HCT116 (cell line): ENCODE results near the gene ZFHX3. TPM values are rescaled to one million over a fixed set of nuclear protein-coding genes. Genes with fewer than 3 reads are reported as not detected.

Experiments
- ATAC-seq: fragments of 200-7000 bp; cut with Tn5 transposase; 2 replicates; pipeline ENCODE4 v1.9.1; 2020; ENCODE audit warnings: mild to moderate bottlenecking, moderate library complexity
- BruUV-seq: library from RNA; stranded (reverse); fragments of 400-500 nt; replicated peaks from 2 replicates; lab custom pipeline; 2021; lab: Mats Ljungman, UMichigan
- CTCF ChIA-PET: fragments of 300-600 bp; sonication (Branson Sonifier 250); formaldehyde crosslinking; loops from one replicate; lab custom pipeline; 2021; ENCODE audit warnings: antibody characterized with exemption; lab: Charles Lee
- POLR2A ChIA-PET: fragments of 300-600, 350-600 bp; sonication (Branson Sonifier 250); formaldehyde crosslinking; loops from one replicate; lab custom pipeline; 2021; ENCODE audit warnings: antibody characterized with exemption; lab: Charles Lee
- RAD21 ChIA-PET, 2 experiments: fragments of 300-600 bp; sonication (Branson Sonifier 250); formaldehyde crosslinking; loops; one replicate each; lab custom pipeline; 2023; ENCODE audit warnings: low total read pairs in 2 of 2; ENCODE audit not compliant: uncharacterized antibody in 2 of 2, unreplicated experiment in 2 of 2, low non-redundant PET in 1 of 2; lab: Charles Lee
- DNase-seq: peaks from one replicate; pipeline ENCODE4 v3.0.0-alpha.2; 2010; ENCODE audit warnings: low read depth, low spot score
- H2AFZ ChIP-seq: fragments of 200-600 bp; shearing (Covaris generic), sonication (generic); 2 replicates; pipeline ENCODE4 v1.6.1; 2017; ENCODE audit warnings: low read depth, mixed run types, mixed read lengths, antibody characterized with exemption, low read length; ENCODE audit not compliant: poor library complexity, severe bottlenecking
- H3K27ac ChIP-seq: 2 replicates; pipeline ENCODE4 v1.5.1; 2012; ENCODE audit warnings: low read depth, low read length
- H3K27me3 ChIP-seq: fragments of 200-600 bp; sonication (generic); 2 replicates; pipeline ENCODE4 v1.6.1; 2016; ENCODE audit warnings: mixed run types, low read length, mixed read lengths; ENCODE audit not compliant: insufficient read depth
- H3K36me3 ChIP-seq, 2 experiments: fragments of 200-500 bp in 1 of 2; fragments of 200-600 bp in 1 of 2; sonication (Bioruptor generic) in 1 of 2; sonication (generic) in 1 of 2; 2 replicates each; pipeline versions ENCODE4 v1.5.1 to v1.6.1; 2014 to 2016; ENCODE audit warnings: low read length in 2 of 2, inconsistent platforms in 1 of 2, mixed read lengths in 1 of 2, mixed run types in 1 of 2; ENCODE audit not compliant: insufficient read depth in 2 of 2, control insufficient read depth in 1 of 2
- H3K4me1 ChIP-seq, 2 experiments: fragments of 200-600 bp in 1 of 2; sonication (generic) in 1 of 2; 2 replicates each; pipeline versions ENCODE4 v1.5.1 to v1.6.1; 2012 to 2017; ENCODE audit warnings: low read length in 2 of 2, inconsistent platforms in 1 of 2, mild to moderate bottlenecking in 1 of 2, mixed read lengths in 1 of 2, mixed run types in 1 of 2, moderate library complexity in 1 of 2; ENCODE audit not compliant: insufficient read depth in 2 of 2, control insufficient read depth in 1 of 2
- H3K4me2 ChIP-seq: fragments of 200-600 bp; sonication (generic); 2 replicates; pipeline ENCODE4 v1.6.1; 2017; ENCODE audit warnings: mixed run types, low read length, mixed read lengths
- H3K4me3 ChIP-seq, 2 experiments: fragments of 200-600 bp in 1 of 2; sonication (generic) in 1 of 2; replicated peaks in 1 of 2; 2 replicates each; pipeline ENCODE4 v1.5.1; 2011 to 2016; ENCODE audit warnings: low read length in 2 of 2, control low read depth in 1 of 2, low read depth in 1 of 2, mild to moderate bottlenecking in 1 of 2, mixed read lengths in 1 of 2, mixed run types in 1 of 2
- H3K79me2 ChIP-seq: fragments of 200-600 bp; sonication (generic); 2 replicates; pipeline ENCODE4 v1.6.1; 2017; ENCODE audit warnings: mild to moderate bottlenecking, mixed run types, low read length, moderate library complexity, mixed read lengths; ENCODE audit not compliant: insufficient read depth
- H3K9ac ChIP-seq: fragments of 200-600 bp; sonication (generic); 2 replicates; pipeline ENCODE4 v1.6.1; 2016; ENCODE audit warnings: low read length, mixed read lengths
- H3K9me2 ChIP-seq: fragments of 200-600 bp; sonication (generic), shearing (Covaris generic); 2 replicates; pipeline ENCODE4 v1.6.1; 2017; ENCODE audit warnings: mixed run types, mild to moderate bottlenecking, moderate library complexity; ENCODE audit not compliant: insufficient read depth
- H3K9me3 ChIP-seq, 2 experiments: fragments of 200-500 bp in 1 of 2; fragments of 200-600 bp in 1 of 2; sonication (Bioruptor generic) in 1 of 2; sonication (generic) in 1 of 2; 2 replicates each; pipeline ENCODE4 v1.6.1; 2014 to 2017; ENCODE audit warnings: low read length in 2 of 2, mixed read lengths in 2 of 2, inconsistent platforms in 1 of 2, low read depth in 1 of 2, mild to moderate bottlenecking in 1 of 2, mixed run types in 1 of 2, moderate library complexity in 1 of 2; ENCODE audit not compliant: control insufficient read depth in 1 of 2, insufficient read depth in 1 of 2
- H4K20me1 ChIP-seq: fragments of 200-600 bp; sonication (generic), shearing (Covaris generic); 2 replicates; pipeline ENCODE4 v1.6.1; 2017; ENCODE audit warnings: mixed run types, mild to moderate bottlenecking, moderate library complexity; ENCODE audit not compliant: insufficient read depth
- ATF3 ChIP-seq: IDR thresholded peaks from 2 replicates; pipeline ENCODE4 v1.6.1; 2012
- CBX3 ChIP-seq: IDR thresholded peaks from 2 replicates; pipeline ENCODE4 v1.6.1; 2012; ENCODE audit warnings: low read depth
- EGR1 ChIP-seq: IDR thresholded peaks from 2 replicates; pipeline ENCODE4 v1.6.1; 2012; ENCODE audit warnings: low read depth
- ELF1 ChIP-seq: IDR thresholded peaks from 2 replicates; pipeline ENCODE4 v1.6.1; 2012; ENCODE audit warnings: low read depth, borderline replicate concordance
- EZH2 ChIP-seq: fragments of 200-600 bp; sonication (generic); IDR thresholded peaks from 2 replicates; pipeline ENCODE4 v1.6.1; 2017; ENCODE audit warnings: antibody characterized with exemption, mixed run types
- EZH2phosphoT487 ChIP-seq: fragments of 200-600 bp; IDR thresholded peaks from 2 replicates; pipeline ENCODE4 v1.6.1; 2018; ENCODE audit warnings: antibody characterized with exemption, borderline replicate concordance
- JUND ChIP-seq: IDR thresholded peaks from 2 replicates; pipeline ENCODE4 v1.6.1; 2012
- RAD21 ChIP-seq: IDR thresholded peaks from 2 replicates; pipeline ENCODE4 v1.6.1; 2012; ENCODE audit warnings: low read depth, mild to moderate bottlenecking
- REST ChIP-seq: IDR thresholded peaks from 2 replicates; pipeline ENCODE4 v1.6.1; 2012; ENCODE audit warnings: low read depth
- SIN3A ChIP-seq: IDR thresholded peaks from 2 replicates; pipeline ENCODE4 v1.6.1; 2012; ENCODE audit warnings: low read depth
- SP1 ChIP-seq: IDR thresholded peaks from 2 replicates; pipeline ENCODE4 v1.6.1; 2012; ENCODE audit warnings: low read depth
- SRF ChIP-seq: IDR thresholded peaks from 2 replicates; pipeline ENCODE4 v1.6.1; 2012; ENCODE audit warnings: low read depth
- TCF7L2 ChIP-seq: IDR thresholded peaks from 2 replicates; pipeline ENCODE4 v1.7.0; 2011; ENCODE audit warnings: borderline replicate concordance, inconsistent platforms; ENCODE audit not compliant: insufficient read depth, insufficient read length; ENCODE audit errors: extremely low read depth
- YY1 ChIP-seq: IDR thresholded peaks from 2 replicates; pipeline ENCODE4 v1.6.1; 2011; ENCODE audit warnings: low read length, low read depth, moderate library complexity, mild to moderate bottlenecking; ENCODE audit not compliant: insufficient replicate concordance; ENCODE audit errors: extremely low read depth
- ZNF274 ChIP-seq: fragments of 200-500 bp; sonication (Bioruptor generic); IDR thresholded peaks from 2 replicates; pipeline ENCODE4 v1.6.1; 2014; ENCODE audit warnings: mild to moderate bottlenecking, low read depth, low read length, inconsistent platforms
- intact Hi-C: fragments of 100-400 bp; cut with micrococcal nuclease; formaldehyde crosslinking; loops from 2 replicates; pipeline ENCODE4 v1.10.0; 2022
- total RNA-seq: library from RNA; stranded (reverse); gene quantifications from one replicate; pipeline ENCODE4 v1.2.1, GENCODE V29; 2021; ENCODE audit not compliant: unreplicated experiment

ZFHX3 gene
- total RNA-seq, 1 experiment from 2014 or later = 6.3 TPM

- Histone ChIP-seq H4K20me1 (no peaks in the 10 kb centered on the region), H3K79me2 (peaks cover 30% of the 10 kb centered on the region; the same call in 1 of the 2 replicates), H3K27ac (no peak overlapping the region), H3K27me3 (no peaks in the 10 kb centered on the region), H3K36me3 (no peaks in the 10 kb centered on the region), H3K4me1 (peaks cover 0 to 11% of the 10 kb centered on the region in 2 experiments; a peak in 1 of 4 replicates), H2AFZ (no peak overlapping the region), H3K9me3 (no peaks in the 10 kb centered on the region), H3K4me3 (no peak overlapping the region), H3K4me2 (no peak overlapping the region), H3K9me2 (no peaks in the 10 kb centered on the region), H3K9ac (no peak overlapping the region)
- no TSS peak for BruUV-seq
- DNase-seq (no peak), ATAC-seq (no peak)
- ChIA-PET RAD21 (no interaction called here), CTCF (interaction anchor here (1.1 kb wide), 1 partner anchor 170 kb away, joined by 3 read pairs; no protein-coding TSS in a partner anchor), POLR2A (no interaction called here)
- TF ChIP-seq EZH2 (no peak), RAD21 (no peak), CBX3 (no peak)
- intact Hi-C loops = no loop called here
Measured at GRCh38 chr16:73026754-73027684, 20.9 kb downstream of the ZFHX3 start.

- no TSS peak for BruUV-seq
- Histone ChIP-seq H3K9ac (no peak overlapping the region), H3K36me3 (no peaks in the 10 kb centered on the region), H3K79me2 (peaks cover 29% of the 10 kb centered on the region), H3K4me2 (no peak overlapping the region), H3K27me3 (no peaks in the 10 kb centered on the region), H3K4me1 (peaks cover 3 to 9% of the 10 kb centered on the region in 2 experiments), H3K9me2 (no peaks in the 10 kb centered on the region), H3K9me3 (no peaks in the 10 kb centered on the region), H3K4me3 (no peak overlapping the region), H4K20me1 (no peaks in the 10 kb centered on the region), H2AFZ (no peak overlapping the region), H3K27ac (no peak overlapping the region)
- RAD21 ChIA-PET = interaction anchor here in 1 of 2 experiments (0.6 kb wide), 1 partner anchor 80 kb away, joined by 3 read pairs; no protein-coding TSS in a partner anchor
- DNase-seq (no peak), ATAC-seq (no peak)
- TF ChIP-seq ATF3 = no peak
- no peak for TF ChIP-seq SP1
- no peak for TF ChIP-seq TCF7L2
- no peak for TF ChIP-seq SIN3A
- TF ChIP-seq EZH2 = no peak
- TF ChIP-seq RAD21 = no peak
- TF ChIP-seq REST = no peak
- no peak for TF ChIP-seq ZNF274
- no peak for TF ChIP-seq YY1
- no peak for TF ChIP-seq EGR1
- TF ChIP-seq ELF1 = no peak
- TF ChIP-seq JUND = no peak
- no peak for TF ChIP-seq EZH2phosphoT487
- no peak for TF ChIP-seq SRF
- intact Hi-C loops = no loop called here
- CTCF ChIA-PET = no interaction called here
- POLR2A ChIA-PET = no interaction called here
Measured at GRCh38 chr16:73025856-73026210, 22.1 kb downstream of the ZFHX3 start.
